Activated T-cell treated with anti-CD3 and anti-CD28 coated beads for 48 hours (primary cell): ENCODE results near the gene SLC35D2.

Experiments used
- DNase-seq: peaks from one replicate; pipeline ENCODE4 v3.0.0-alpha.2; 2020; ENCODE audit warnings: low read depth

The SLC35D2 gene

GRCh38 chr9:96383165-96383942 is at the start of gene SLC35D2:
Gene SLC35D2, minus strand, starts transcription at chr9:96383711. Its CDS starts 77 bp downstream, at chr9:96383634.
- DNase-seq = no peak

GRCh38 chr9:96430377-96430776 is 46.9 kb upstream of the SLC35D2 start:
- no peak for DNase-seq

GRCh38 chr9:96429732-96430131 is 46.2 kb upstream of the SLC35D2 start:
- DNase-seq = no peak

GRCh38 chr9:96425500-96426169 is 42.1 kb upstream of the SLC35D2 start:
- DNase-seq = no peak

- no peak for DNase-seq
Measured at GRCh38 chr9:96423985-96424336, 40.5 kb upstream of the SLC35D2 start.

GRCh38 chr9:96423322-96423984 is 39.9 kb upstream of the SLC35D2 start:
- DNase-seq = no peak

GRCh38 chr9:96420468-96421219 is 37.1 kb upstream of the SLC35D2 start:
- no peak for DNase-seq

GRCh38 chr9:96419691-96419969 is 36.1 kb upstream of the SLC35D2 start:
- DNase-seq = no peak

- DNase-seq = peak; percentile 67
Measured at GRCh38 chr9:96418920-96419690, 35.6 kb upstream of the SLC35D2 start.

GRCh38 chr9:96418083-96418919 is 34.8 kb upstream of the SLC35D2 start, which contains the start of gene ZNF367:
Gene ZNF367, minus strand, starts transcription at chr9:96418370. Its CDS starts 338 bp downstream, at chr9:96418032.
- peak; percentile 94 for DNase-seq

GRCh38 chr9:96417661-96418082 is 34.2 kb upstream of the SLC35D2 start:
- no peak for DNase-seq

GRCh38 chr9:96417051-96417586 is 33.6 kb upstream of the SLC35D2 start:
- peak; percentile 88 for DNase-seq

GRCh38 chr9:96413302-96414221 is 30.1 kb upstream of the SLC35D2 start:
- no peak for DNase-seq

GRCh38 chr9:96412174-96412913 is 28.8 kb upstream of the SLC35D2 start:
- no peak for DNase-seq

- no peak for DNase-seq
Measured at GRCh38 chr9:96411129-96411838, 27.8 kb upstream of the SLC35D2 start.

GRCh38 chr9:96408409-96409280 is 25.1 kb upstream of the SLC35D2 start:
- no peak for DNase-seq
